HG03103 (cell line): Measurements from ENCODE around the gene NEURL1.

ENCODE experiments used
- ATAC-seq: cut with Tn5 transposase; IDR thresholded peaks from one replicate; pipeline ENCODE4 v1.9.1; 2021; ENCODE audit warnings: low read depth; ENCODE audit not compliant: unreplicated experiment

The NEURL1 gene

DNA sequence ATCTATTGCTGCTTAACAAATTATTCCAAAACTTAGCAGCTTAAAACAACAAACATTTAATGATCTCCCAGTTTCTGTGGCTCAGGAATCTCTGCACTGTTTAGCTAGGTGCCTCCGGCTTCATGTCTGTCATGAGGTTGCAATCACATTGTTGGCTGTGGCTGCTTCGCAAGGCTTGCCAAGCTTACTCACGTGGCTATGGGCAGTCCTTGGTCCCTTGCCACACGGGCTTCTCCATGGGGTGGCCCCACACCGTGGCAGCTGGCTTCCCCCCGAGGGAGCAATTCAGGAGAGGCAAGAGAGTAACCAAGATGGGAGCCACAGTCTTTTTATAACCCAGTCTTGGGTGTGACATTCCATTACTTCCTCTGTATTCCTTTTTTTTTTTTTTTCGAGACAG, 67.4 kb downstream of the NEURL1 start:
- ATAC-seq, result no peak

- ATAC-seq, result no peak
Observed at GRCh38 chr10:103562383-103562782, 68.9 kb downstream of the NEURL1 start.

GRCh38 chr10:103563231-103564115, 70.0 kb downstream of the NEURL1 start:
- no peak for ATAC-seq

DNA sequence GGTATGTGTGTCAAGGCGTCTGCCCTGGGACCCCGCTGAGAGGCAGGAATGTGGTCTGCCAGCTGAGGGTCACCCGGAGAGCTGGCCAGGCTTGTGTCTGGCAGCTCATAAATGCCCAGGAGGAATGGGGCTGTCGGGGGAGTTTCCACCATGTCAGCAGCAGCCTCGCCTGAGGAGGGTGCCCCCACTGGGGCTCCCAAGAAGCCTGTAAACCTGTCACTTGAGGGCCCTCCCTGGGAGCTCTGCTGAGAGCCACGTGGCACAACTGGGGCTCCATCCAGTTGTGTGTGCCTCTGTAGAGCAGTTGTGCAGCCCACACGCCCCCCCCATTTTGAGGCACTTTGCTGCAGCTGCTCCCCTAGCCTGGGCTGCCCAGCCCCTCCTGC, 70.6 kb downstream of the NEURL1 start:
- no peak for ATAC-seq

GRCh38 chr10:103564776-103565520, 71.4 kb downstream of the NEURL1 start:
- no peak for ATAC-seq

- ATAC-seq, result no peak
Observed at GRCh38 chr10:103566536-103566935, 73.0 kb downstream of the NEURL1 start.

DNA sequence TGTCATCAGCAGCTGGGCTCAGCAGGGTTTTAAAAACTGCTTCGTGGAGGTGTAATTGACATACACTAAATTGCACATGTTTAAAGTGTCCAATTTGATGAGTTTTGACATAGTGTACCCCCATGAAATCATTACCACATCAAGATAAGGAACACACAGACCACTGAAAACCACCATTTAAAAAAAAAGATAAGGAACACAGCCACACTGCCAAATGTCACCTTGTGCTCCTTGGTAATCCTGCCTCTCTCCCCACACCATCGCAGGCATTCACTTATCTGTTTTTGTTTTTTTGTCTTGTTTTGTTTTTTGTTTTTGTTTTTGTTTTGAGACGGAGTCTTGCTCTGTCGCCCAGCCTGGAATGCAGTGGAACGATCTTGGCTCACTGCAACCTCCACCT, 75.0 kb downstream of the NEURL1 start:
- no peak for ATAC-seq

DNA sequence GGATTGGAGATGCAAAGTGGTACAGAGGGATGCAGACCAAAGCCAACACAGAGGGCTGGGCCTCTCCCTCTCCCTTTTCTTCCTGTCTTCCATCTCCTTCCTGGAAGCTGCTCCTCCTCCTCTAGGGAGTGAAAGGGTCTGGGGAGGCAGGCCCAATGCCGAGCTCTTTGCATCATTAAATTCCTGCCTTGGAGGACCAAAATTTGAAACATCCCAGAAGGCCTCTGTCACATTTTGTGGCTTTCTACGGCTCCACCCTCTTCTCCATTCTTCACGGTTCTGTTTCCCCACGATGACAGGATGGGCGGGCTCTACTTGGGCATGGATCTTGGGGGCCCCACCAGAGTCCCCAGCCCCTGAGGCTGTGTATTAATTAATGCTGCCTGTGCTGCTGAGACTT, 76.4 kb downstream of the NEURL1 start:
- ATAC-seq, result no peak

- no peak for ATAC-seq
Observed at GRCh38 chr10:103570844-103571655, 77.5 kb downstream of the NEURL1 start.

DNA sequence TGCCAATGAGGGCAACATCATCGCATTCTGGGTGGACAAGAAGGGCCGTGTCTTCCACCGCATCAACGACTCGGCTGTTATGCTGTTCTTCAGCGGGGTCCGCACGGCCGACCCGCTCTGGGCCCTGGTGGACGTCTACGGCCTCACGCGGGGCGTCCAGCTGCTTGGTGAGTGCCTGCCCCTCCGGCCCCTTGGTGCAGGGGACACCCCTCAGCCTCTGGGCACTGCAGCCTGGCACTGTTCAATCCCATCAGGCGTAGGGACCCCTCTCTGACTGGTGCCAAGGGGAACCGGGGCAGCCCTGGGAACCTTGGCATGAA, 78.1 kb downstream of the NEURL1 start:
- no peak for ATAC-seq

- no peak for ATAC-seq
Observed at GRCh38 chr10:103572347-103573204, 79.1 kb downstream of the NEURL1 start.

GRCh38 chr10:103573205-103573487, 79.6 kb downstream of the NEURL1 start:
- no peak for ATAC-seq

DNA sequence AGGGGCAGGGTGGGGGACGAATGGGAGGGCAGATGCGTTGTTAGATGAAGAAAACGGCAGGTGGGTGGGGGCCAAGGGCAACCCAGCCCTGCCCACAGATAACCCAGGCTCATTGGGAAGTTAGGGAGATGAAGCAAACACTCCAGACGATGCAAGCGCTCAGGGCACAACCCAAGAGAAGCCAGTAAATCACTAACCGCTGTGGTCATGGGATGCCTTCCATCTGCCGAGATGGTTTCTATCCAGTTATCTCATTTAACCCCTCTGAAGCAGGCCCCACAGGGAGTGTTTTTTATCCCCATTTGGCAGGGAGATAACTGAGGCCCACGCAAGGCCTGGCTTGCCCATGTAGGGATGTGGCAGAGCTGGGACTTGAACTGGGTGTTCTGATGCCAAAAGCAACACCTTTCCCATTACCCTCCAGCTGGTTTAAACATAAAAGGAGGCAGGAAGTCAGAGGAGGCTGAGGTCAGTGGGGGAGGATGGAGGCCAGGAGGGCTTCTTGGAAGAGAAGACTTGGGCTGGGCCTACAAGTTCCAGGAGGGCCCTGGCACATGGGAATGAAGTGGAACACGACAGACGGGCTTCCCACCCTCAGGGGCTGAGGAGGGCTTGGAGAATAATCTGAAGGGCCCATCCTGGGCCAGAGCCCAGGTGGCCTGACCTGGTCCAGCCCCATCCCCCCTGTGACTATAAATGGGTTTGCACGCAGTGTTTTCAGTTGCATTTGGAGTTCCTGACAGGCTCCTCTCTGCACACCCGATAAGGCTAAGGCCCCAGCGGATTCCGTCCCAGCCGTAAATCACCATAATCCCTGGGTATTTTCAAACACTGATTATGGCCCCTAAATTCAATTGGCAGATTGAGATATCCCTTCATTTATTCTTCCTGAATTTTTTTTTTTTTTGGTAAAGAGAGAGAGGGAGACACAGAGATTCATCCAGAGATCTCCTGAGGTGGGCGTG, 80.9 kb downstream of the NEURL1 start:
- ATAC-seq, result no peak

DNA sequence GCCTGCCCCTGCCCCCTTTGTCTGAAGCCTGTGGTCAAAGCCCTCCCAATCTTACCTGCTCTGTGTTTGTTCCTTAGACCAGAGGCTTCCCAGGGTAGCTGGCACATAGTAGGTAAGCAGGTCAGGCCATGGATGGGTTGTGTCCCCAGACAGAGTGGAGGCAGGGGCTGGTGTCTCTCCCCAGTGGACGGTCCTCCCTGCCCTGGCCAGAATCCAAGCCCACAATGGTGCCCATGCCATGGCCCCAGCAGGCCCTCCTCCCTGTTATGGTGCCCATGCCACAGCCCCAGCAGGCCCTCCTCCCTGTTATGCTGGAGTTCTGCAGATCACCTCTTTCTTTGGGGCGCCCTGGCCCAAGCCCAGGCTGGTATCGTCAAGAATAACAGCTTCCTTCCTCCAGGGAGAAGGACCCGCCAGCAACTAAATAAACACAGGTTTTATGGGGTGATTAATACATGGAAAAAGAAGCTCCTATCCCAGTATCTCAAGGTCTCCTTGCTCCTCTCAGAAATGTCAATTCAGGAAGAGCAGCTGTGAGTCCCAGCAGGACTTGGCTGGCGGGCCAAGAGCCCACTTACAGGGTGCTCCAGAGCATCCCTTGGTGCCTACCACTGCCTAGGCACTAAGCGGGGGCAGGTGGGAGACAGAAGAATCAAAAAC, 82.0 kb downstream of the NEURL1 start:
- no peak for ATAC-seq

DNA sequence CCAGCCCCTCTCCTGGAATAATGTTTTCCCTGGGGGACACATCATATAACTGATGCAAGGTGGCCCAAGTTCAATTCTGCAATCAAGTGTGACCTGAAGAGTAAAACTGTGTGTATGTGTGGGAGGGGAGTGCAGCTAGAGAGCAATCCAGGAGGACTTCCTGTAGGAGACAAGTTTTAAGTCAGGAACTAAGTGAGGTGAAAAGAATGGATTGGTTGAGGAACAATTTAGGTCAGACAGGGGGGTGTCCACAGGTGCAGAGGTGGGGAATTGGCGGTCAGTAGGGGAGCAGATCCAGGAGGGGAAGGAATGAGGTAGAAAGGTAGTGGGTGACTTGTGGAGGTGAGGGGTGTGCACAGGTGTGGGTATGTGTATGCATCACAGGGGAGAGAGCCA, 82.6 kb downstream of the NEURL1 start:
- ATAC-seq, result no peak

GRCh38 chr10:103576862-103577261, 83.4 kb downstream of the NEURL1 start:
- no peak for ATAC-seq

GRCh38 chr10:103578782-103579382, 85.4 kb downstream of the NEURL1 start:
- no peak for ATAC-seq

DNA sequence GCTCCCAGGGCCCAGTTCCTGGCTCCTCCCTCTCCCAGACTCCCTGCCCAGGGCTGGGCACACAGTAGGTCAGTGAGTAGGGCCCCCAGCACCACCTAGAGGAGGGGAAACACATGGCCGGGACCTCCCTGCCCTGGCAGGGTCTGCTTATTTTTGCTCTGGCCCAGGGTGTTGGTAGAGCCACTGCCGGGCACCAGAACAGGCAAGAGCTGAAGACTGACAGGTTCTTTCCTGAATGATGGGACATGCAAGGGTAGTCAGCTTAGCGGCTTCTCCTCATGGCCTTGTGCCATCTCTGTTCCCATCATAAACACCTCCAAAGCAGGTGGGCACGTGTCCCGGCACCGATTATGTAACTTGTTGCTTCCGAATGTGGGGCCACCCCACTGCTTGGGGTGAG, 86.5 kb downstream of the NEURL1 start:
- ATAC-seq, result no peak

DNA sequence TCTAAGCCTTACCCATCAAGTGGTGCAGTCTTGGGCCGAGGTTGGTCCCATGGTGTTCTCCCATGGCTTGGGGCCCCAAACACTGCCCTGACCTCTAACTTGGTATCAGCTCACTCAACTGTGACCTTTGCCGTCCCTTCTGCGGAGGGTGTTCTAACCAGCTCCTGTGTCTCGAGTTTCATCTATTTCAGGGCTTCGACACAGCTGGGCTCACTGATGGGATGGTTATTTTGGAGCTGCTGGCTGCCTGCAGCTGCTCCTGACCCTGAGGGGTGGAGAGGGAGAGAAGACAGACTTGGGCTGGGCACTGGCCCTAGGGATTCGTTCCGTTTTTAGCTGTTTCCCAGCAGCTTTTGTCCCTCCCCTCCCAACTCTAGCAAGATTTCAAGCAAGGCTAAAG, 86.9 kb downstream of the NEURL1 start:
- no peak for ATAC-seq
